Calu3 (cell line): Measurements from ENCODE around the gene XRN2. TPM values are rescaled to one million over a fixed set of nuclear protein-coding genes. Genes with fewer than 3 reads are reported as not detected.

ENCODE experiments used
- BruUV-seq: library from RNA; stranded (reverse); fragments of 400-500 nt; replicated peaks from 2 replicates; lab custom pipeline; 2021; lab: Mats Ljungman, UMichigan
- CTCF ChIA-PET: fragments of 300-600 bp; sonication (Branson Sonifier 250); formaldehyde crosslinking; loops from one replicate; lab custom pipeline; 2022; ENCODE audit warnings: antibody characterized with exemption; lab: Charles Lee
- DNase-seq: peaks from one replicate; pipeline ENCODE4 v3.0.0; 2022
- H3K27ac Mint-ChIP-seq: one replicate; pipeline ENCODE4 v1.8.0; 2022; ENCODE audit warnings: mixed read lengths; ENCODE audit not compliant: unreplicated experiment
- H3K27me3 Mint-ChIP-seq: one replicate; pipeline ENCODE4 v1.8.0; 2022; ENCODE audit warnings: mixed read lengths; ENCODE audit not compliant: unreplicated experiment
- H3K36me3 Mint-ChIP-seq: one replicate; pipeline ENCODE4 v1.8.0; 2022; ENCODE audit warnings: mild to moderate bottlenecking, moderate library complexity, mixed read lengths; ENCODE audit not compliant: insufficient read depth, unreplicated experiment
- H3K4me1 Mint-ChIP-seq: one replicate; pipeline ENCODE4 v1.8.0; 2022; ENCODE audit warnings: mild to moderate bottlenecking, low read depth, mixed read lengths; ENCODE audit not compliant: unreplicated experiment
- H3K4me3 Mint-ChIP-seq: one replicate; pipeline ENCODE4 v1.8.0; 2022; ENCODE audit warnings: mild to moderate bottlenecking, low read depth, moderate library complexity, mixed read lengths; ENCODE audit not compliant: unreplicated experiment
- H3K9me3 Mint-ChIP-seq: one replicate; pipeline ENCODE4 v1.8.0; 2022; ENCODE audit warnings: low read depth, mixed read lengths; ENCODE audit not compliant: unreplicated experiment
- intact Hi-C: fragments of 100-400 bp; cut with micrococcal nuclease; formaldehyde crosslinking; loops from one replicate; pipeline ENCODE4 v1.10.0; 2022; ENCODE audit not compliant: unreplicated experiment
- total RNA-seq: library from RNA; stranded (reverse); gene quantifications from 2 replicates; pipeline ENCODE4 v1.2.3, GENCODE V29; 2022
- TF ChIP-seq, protein P1 (sequence below): fragments of 200-600 bp; IDR thresholded peaks from one replicate; pipeline ENCODE4 v1.8.0; 2022; ENCODE audit warnings: antibody characterized with exemption; ENCODE audit not compliant: unreplicated experiment

XRN2 gene
- total RNA-seq, 1 experiment from 2014 or later = 24.7 TPM

DNA sequence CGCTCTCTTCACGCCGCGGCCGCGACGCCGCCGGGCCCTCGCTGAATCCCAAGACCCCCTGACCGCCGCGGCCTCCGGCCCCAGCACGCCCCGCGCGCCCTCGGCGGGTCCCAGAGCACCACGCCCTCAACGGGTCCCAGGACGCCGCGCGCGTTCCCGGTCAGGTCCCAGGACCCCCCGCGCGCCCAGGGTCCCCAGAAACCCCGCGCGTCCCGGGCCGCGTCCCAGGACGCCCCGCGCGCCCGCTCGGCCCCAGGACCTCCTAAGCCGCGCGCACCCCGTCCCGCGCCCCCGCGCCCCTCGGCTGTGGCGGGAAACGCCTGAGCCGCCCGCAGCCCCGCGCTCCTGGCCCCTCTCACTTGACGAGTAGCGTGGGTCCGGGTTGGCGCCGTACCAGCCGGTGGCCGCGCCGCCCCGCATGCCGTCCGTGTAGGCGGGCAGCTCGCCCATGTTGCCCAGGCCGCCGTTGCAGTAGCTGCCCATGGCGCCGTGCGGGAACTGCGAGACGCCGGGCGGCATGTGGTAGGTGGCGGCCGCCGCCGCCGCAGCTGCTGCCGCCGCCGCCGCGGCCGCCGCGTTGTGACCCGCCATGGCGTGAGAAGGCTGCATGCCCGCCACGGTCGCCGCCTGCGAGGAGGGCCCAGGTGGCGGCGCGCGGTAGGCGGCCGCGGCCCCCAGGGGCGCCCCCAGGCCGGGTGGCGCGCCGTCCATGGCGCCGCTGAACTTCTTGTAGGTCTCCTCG lies 93.6 kb downstream of the XRN2 start:
- Mint-ChIP-seq H3K27ac (no peak overlapping the region), H3K4me1 (no peaks in the 10 kb centered on the region), H3K36me3 (no peaks in the 10 kb centered on the region), H3K4me3 (no peak overlapping the region), H3K9me3 (no peaks in the 10 kb centered on the region), H3K27me3 (no peaks in the 10 kb centered on the region)
- TF ChIP-seq, protein P1, sequence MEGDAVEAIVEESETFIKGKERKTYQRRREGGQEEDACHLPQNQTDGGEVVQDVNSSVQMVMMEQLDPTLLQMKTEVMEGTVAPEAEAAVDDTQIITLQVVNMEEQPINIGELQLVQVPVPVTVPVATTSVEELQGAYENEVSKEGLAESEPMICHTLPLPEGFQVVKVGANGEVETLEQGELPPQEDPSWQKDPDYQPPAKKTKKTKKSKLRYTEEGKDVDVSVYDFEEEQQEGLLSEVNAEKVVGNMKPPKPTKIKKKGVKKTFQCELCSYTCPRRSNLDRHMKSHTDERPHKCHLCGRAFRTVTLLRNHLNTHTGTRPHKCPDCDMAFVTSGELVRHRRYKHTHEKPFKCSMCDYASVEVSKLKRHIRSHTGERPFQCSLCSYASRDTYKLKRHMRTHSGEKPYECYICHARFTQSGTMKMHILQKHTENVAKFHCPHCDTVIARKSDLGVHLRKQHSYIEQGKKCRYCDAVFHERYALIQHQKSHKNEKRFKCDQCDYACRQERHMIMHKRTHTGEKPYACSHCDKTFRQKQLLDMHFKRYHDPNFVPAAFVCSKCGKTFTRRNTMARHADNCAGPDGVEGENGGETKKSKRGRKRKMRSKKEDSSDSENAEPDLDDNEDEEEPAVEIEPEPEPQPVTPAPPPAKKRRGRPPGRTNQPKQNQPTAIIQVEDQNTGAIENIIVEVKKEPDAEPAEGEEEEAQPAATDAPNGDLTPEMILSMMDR = no peak
- DNase-seq = no peak
- no TSS peak for BruUV-seq
- intact Hi-C loops = no loop called here
- CTCF ChIA-PET = no interaction called here

DNA sequence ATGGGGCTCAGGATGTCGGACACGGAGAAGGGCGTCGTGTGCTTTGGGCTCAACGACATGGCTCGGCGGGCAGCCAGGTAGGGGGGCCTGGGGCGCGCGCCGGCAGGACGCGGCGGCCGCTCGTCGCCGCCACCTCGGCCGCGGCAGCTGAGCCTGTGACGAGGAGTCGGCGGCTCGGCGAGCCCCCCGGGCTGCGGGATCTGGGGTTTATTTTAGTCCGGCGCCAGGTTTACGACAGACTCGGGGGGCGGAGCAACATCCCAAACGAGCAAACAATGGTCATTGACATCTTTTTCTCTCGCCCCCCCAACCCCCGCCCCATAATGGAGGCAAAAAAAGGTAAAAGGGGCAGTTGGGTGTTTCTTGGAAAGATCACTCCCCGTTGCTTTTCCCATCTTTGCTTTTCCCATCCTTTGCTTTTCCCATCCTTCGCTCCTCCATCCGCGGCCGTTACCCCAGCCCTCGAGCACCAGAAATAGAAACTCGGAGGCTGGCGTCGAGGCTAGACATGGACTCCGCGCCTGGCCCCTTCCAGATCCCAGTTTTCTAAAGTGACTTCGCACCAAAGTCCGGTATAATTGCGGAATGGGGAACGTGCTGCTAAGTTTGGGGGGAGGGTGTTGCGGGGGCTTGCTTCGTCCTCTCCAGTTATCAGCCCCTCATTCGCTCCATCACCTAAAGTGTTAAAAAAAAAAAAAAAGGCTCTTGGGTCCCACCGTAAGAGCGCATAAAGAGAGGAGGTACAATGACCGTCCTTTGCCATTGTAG lies 94.4 kb downstream of the XRN2 start, which contains the start of gene NKX2-4:
TSS of gene NKX2-4 (minus strand) at position 186 of the 768 bp plus-strand sequence. CDS start at position 59, 127 bp downstream.
- H3K27ac Mint-ChIP-seq = no peak within 1 kb of the TSS
- BruUV-seq = no TSS peak
- intact Hi-C loops = no loop called here
- TF ChIP-seq, protein P1 = no peak
- no peaks in the 10 kb centered on the region for H3K27me3 Mint-ChIP-seq
- no peak for DNase-seq
- CTCF ChIA-PET = no interaction called here
- H3K4me1 Mint-ChIP-seq = no peaks in the 10 kb centered on the region
- no peaks in the 10 kb centered on the region for H3K9me3 Mint-ChIP-seq
- H3K36me3 Mint-ChIP-seq = no peaks in the 10 kb centered on the region
- no peak within 1 kb of the TSS for H3K4me3 Mint-ChIP-seq

DNA sequence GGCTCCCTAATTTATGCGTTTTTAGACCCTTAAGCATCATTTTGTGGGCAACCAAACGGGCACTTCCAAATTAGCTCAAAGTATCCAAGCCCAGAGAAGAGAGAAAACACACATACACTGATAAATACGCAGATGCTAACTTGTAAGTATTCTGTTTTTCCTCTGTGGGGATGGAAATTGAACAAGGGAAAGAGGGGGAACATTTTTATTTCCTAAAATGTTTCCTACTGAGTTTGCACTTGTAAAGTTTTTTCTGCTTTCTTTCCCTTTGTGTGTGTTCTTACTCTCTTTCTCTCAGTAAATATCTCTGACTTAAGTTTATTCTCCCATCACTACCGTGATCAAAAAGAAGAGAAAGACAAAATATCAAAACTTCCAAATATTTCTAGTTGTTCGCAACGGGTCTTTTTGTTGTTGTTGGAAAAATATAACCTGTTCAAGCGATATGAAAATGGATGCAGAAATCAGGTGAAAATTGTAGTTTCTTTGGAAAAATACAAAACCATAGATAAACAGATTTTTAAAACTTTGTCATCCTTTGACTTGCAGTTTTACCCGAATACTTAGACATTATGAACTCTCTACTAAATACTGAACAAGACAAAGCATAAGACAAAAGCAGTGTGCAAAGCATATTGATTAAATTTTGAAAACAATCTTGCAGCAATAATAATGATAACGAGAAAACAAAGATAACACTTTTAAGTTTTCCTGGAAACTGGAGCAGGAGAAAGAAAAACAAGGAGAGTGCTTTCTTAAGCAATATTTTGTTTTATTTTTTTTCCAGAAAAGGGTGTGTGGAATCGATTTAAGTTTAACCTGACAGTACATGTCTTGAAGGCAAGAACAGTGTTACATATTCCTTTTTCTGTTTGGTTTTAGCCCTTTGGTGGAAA lies 95.2 kb downstream of the XRN2 start:
- Mint-ChIP-seq H3K9me3 (no peaks in the 10 kb centered on the region), H3K27ac (no peak overlapping the region), H3K4me1 (no peaks in the 10 kb centered on the region), H3K27me3 (no peaks in the 10 kb centered on the region), H3K4me3 (no peak overlapping the region), H3K36me3 (no peaks in the 10 kb centered on the region)
- intact Hi-C loops = no loop called here
- TF ChIP-seq, protein P1 = no peak
- no peak for DNase-seq
- CTCF ChIA-PET = no interaction called here
- no TSS peak for BruUV-seq

DNA sequence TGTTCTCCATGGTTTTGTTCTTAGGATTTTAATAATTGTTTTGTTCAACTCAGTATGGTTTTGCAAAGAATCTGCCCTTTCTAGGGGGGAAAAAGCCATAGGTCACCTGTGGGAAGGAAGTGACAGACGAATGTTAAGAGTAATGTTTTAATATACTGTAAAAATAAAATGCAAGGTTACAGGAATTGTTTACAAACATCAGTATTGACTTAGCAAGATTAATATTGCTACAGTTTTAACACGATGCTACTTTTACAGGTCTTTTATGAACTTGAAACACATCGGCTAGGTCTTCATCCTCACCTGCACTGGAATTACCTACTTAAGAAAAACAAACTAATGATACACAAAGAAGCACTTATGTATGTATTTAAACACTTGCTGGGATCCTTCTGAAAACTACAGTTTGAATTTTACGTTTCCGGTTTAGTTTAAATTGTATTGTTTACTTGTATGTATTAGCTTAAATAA lies 95.9 kb downstream of the XRN2 start:
- no peak for DNase-seq
- Mint-ChIP-seq H3K9me3 (no peaks in the 10 kb centered on the region), H3K4me3 (no peak overlapping the region), H3K27me3 (no peaks in the 10 kb centered on the region), H3K27ac (no peak overlapping the region), H3K36me3 (no peaks in the 10 kb centered on the region), H3K4me1 (no peaks in the 10 kb centered on the region)
- BruUV-seq = no TSS peak
- CTCF ChIA-PET = no interaction called here
- TF ChIP-seq, protein P1 = no peak
- intact Hi-C loops = no loop called here
